Astrocyte (in vitro differentiated cells and primary cell): Measurements from ENCODE around the gene SSH2. TPM values are rescaled to one million over a fixed set of nuclear protein-coding genes. Genes with fewer than 3 reads are reported as not detected.
A peak's percentile ranks its signal among the peaks of the same experiment; 100 is the strongest.

ENCODE experiments used
- DNase-seq: peaks from one replicate; pipeline ENCODE4 v3.0.0-alpha.2; 2010; ENCODE audit warnings: low read depth
- FAIRE-seq: peaks from 2 replicates; lab custom pipeline; 2011; peaks lifted over from hg19 to GRCh38; lab: Jason Lieb, UNC
- H2AFZ ChIP-seq: 2 replicates; pipeline ENCODE4 v1.6.0; 2012; ENCODE audit warnings: low read depth, low read length, inconsistent platforms
- H3K27ac ChIP-seq: 2 replicates; pipeline ENCODE4 v1.5.1; 2011; ENCODE audit warnings: low read depth, low read length, inconsistent platforms
- H3K27me3 ChIP-seq: 2 replicates; pipeline ENCODE4 v1.6.0; 2011; ENCODE audit warnings: low read length, inconsistent platforms; ENCODE audit not compliant: insufficient read depth
- H3K36me3 ChIP-seq: 2 replicates; pipeline ENCODE4 v1.5.1; 2011; ENCODE audit warnings: low read length, inconsistent platforms; ENCODE audit not compliant: insufficient read depth
- H3K4me1 ChIP-seq: 2 replicates; pipeline ENCODE4 v1.5.1; 2011; ENCODE audit warnings: low read length, inconsistent platforms; ENCODE audit not compliant: insufficient read depth
- H3K4me2 ChIP-seq: 2 replicates; pipeline ENCODE4 v1.6.0; 2012; ENCODE audit warnings: low read length, inconsistent platforms
- H3K4me3 ChIP-seq: 2 replicates; pipeline ENCODE4 v1.5.1; 2011; ENCODE audit warnings: low read depth, mild to moderate bottlenecking, low read length, inconsistent platforms; ENCODE audit not compliant: insufficient read depth
- H3K79me2 ChIP-seq: 2 replicates; pipeline ENCODE4 v1.6.0; 2012; ENCODE audit warnings: mild to moderate bottlenecking, low read length, inconsistent platforms; ENCODE audit not compliant: insufficient read depth
- H3K9ac ChIP-seq: 2 replicates; pipeline ENCODE4 v1.6.0; 2012; ENCODE audit warnings: mild to moderate bottlenecking, low read length, inconsistent platforms
- H3K9me3 ChIP-seq: 2 replicates; pipeline ENCODE4 v1.5.1; 2012; ENCODE audit warnings: low read depth, mild to moderate bottlenecking, low read length, inconsistent platforms; ENCODE audit not compliant: insufficient read depth
- H4K20me1 ChIP-seq: 2 replicates; pipeline ENCODE4 v1.6.0; 2012; ENCODE audit warnings: low read length, inconsistent platforms; ENCODE audit not compliant: insufficient read depth
- H3K27ac Mint-ChIP-seq: one replicate; pipeline ENCODE4 v1.8.0; 2021; ENCODE audit warnings: mild to moderate bottlenecking, mixed read lengths; ENCODE audit not compliant: unreplicated experiment
- H3K27me3 Mint-ChIP-seq: one replicate; pipeline ENCODE4 v1.8.0; 2021; ENCODE audit warnings: low read depth, mixed read lengths; ENCODE audit not compliant: unreplicated experiment
- H3K36me3 Mint-ChIP-seq: one replicate; pipeline ENCODE4 v1.8.0; 2021; ENCODE audit warnings: low read depth, mixed read lengths; ENCODE audit not compliant: unreplicated experiment
- H3K4me1 Mint-ChIP-seq: one replicate; pipeline ENCODE4 v1.8.0; 2021; ENCODE audit warnings: low read depth, mixed read lengths; ENCODE audit not compliant: unreplicated experiment
- H3K4me3 Mint-ChIP-seq: one replicate; pipeline ENCODE4 v1.8.0; 2021; ENCODE audit warnings: mild to moderate bottlenecking, moderate library complexity, mixed read lengths; ENCODE audit not compliant: unreplicated experiment
- H3K9me3 Mint-ChIP-seq: one replicate; pipeline ENCODE4 v1.8.0; 2021; ENCODE audit warnings: mild to moderate bottlenecking, mixed read lengths; ENCODE audit not compliant: unreplicated experiment
- EZH2 ChIP-seq: IDR thresholded peaks from 2 replicates; pipeline ENCODE4 v1.6.1; 2012; ENCODE audit warnings: mild to moderate bottlenecking, low read length, inconsistent platforms; ENCODE audit not compliant: insufficient read depth
- total RNA-seq: library from RNA; stranded (reverse); gene quantifications from 2 replicates; pipeline ENCODE4 v1.2.1, GENCODE V29; 2021
- TF ChIP-seq, protein P1 (sequence below): IDR thresholded peaks from 2 replicates; pipeline ENCODE4 v1.5.1; 2011; ENCODE audit warnings: low read depth, mild to moderate bottlenecking, inconsistent platforms, low read length, moderate library complexity; ENCODE audit not compliant: insufficient read depth

SSH2 gene
- total RNA-seq, 1 donor from 2014 or later = 31.1 TPM

DNA sequence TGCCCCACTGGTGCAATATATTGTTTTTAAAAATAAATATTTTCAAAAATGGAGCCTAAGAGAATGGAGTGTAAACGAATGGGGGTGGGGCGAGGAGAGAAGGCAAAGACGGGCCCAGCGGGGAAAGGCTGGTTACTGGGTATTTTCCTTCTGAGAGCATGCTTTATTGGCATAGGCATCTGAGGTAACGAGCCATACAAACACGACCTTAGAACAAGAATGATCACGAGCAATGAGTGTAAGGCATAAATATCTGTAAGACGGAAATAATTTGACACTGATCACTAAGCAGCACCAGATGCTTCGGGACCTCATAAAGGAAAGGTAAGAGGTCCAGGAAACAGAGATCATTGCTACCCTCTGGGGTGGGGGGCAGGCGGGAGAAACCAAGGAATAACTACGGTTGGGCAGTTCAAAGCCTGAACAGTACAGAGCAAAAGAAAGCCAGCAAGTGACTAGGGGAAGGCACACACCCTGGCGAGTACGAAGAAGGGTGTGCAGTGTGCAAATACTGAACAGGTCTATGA lies 959 bp downstream of the SSH2 start:
- Histone ChIP-seq H2AFZ (peak overlapping the region; percentile 95), H3K4me3 (peak overlapping the region; percentile 91), H3K27me3 (no peaks in the 10 kb centered on the region), H3K4me2 (peak overlapping the region; percentile 90), H3K9ac (peak overlapping the region; percentile 87), H3K36me3 (no peaks in the 10 kb centered on the region), H3K4me1 (peaks cover 21% of the 10 kb centered on the region), H3K79me2 (peaks cover 58% of the 10 kb centered on the region), H4K20me1 (peaks cover 23% of the 10 kb centered on the region), H3K27ac (peak overlapping the region; percentile 85), H3K9me3 (no peaks in the 10 kb centered on the region)
- peak; percentile 20 for DNase-seq
- no peak overlapping the region for H3K4me3 Mint-ChIP-seq
- peak overlapping the region; percentile 93 for H3K27ac Mint-ChIP-seq
- TF ChIP-seq, protein P1, sequence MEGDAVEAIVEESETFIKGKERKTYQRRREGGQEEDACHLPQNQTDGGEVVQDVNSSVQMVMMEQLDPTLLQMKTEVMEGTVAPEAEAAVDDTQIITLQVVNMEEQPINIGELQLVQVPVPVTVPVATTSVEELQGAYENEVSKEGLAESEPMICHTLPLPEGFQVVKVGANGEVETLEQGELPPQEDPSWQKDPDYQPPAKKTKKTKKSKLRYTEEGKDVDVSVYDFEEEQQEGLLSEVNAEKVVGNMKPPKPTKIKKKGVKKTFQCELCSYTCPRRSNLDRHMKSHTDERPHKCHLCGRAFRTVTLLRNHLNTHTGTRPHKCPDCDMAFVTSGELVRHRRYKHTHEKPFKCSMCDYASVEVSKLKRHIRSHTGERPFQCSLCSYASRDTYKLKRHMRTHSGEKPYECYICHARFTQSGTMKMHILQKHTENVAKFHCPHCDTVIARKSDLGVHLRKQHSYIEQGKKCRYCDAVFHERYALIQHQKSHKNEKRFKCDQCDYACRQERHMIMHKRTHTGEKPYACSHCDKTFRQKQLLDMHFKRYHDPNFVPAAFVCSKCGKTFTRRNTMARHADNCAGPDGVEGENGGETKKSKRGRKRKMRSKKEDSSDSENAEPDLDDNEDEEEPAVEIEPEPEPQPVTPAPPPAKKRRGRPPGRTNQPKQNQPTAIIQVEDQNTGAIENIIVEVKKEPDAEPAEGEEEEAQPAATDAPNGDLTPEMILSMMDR = no peak
- no peak for TF ChIP-seq EZH2
- no peak for FAIRE-seq
- H3K27me3 Mint-ChIP-seq = no peaks in the 10 kb centered on the region
- no peaks in the 10 kb centered on the region for H3K9me3 Mint-ChIP-seq
- no peaks in the 10 kb centered on the region for H3K36me3 Mint-ChIP-seq
- H3K4me1 Mint-ChIP-seq = peaks cover 12% of the 10 kb centered on the region

DNA sequence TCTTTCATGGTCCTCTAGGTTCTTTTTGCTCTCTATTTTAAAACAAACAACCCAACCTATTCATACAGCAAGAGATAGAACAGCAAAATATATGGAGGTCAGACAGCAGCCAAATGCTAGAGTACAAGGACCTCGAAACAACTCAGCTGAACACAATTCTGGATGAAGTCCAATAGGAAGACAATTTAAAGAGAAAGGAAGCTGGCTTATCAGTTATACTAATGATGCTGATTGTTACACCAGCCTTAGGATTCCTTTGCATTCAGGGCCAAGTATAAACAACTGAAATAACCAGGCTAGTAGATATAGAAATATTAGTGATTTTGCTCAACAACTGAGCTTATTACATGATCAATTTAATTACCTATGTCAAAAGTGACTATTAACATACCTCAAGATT lies 2.5 kb downstream of the SSH2 start:
- no peak overlapping the region for H3K4me3 ChIP-seq
- Mint-ChIP-seq H3K36me3 (no peaks in the 10 kb centered on the region), H3K4me1 (peaks cover 12% of the 10 kb centered on the region), H3K4me3 (no peak overlapping the region), H3K27me3 (no peaks in the 10 kb centered on the region), H3K27ac (no peak overlapping the region), H3K9me3 (no peaks in the 10 kb centered on the region)
- H3K9me3 ChIP-seq = no peaks in the 10 kb centered on the region
- H3K4me2 ChIP-seq = peak overlapping the region; percentile 90
- H3K4me1 ChIP-seq = peaks cover 21% of the 10 kb centered on the region
- H3K36me3 ChIP-seq = no peaks in the 10 kb centered on the region
- H3K27me3 ChIP-seq = no peaks in the 10 kb centered on the region
- no peak for FAIRE-seq
- H3K9ac ChIP-seq = no peak overlapping the region
- H3K79me2 ChIP-seq = peaks cover 72% of the 10 kb centered on the region
- peaks cover 23% of the 10 kb centered on the region for H4K20me1 ChIP-seq
- no peak overlapping the region for H3K27ac ChIP-seq
- DNase-seq = peak; percentile 3
- no peak for TF ChIP-seq EZH2
- TF ChIP-seq, protein P1 = no peak
- H2AFZ ChIP-seq = no peak overlapping the region

DNA sequence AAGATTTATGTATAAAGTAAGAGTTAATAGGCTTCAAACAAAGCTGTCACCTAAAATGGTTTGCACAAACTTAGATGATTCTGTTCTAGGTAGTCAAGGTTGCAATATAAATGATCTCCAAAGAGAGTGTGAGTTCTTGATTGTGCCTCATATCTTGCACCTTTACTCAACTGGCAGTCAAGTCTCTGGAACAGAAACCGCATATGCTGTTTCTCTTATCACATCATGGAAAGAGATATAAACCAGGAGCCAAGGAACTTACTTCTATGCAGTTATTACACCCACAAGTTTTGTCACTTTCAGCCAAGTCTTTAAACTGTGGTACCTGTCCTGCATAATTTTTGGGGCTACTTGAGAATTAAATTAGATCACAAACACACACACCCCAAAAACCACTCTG lies 5.2 kb downstream of the SSH2 start:
- Mint-ChIP-seq H3K27ac (no peak overlapping the region), H3K36me3 (no peaks in the 10 kb centered on the region), H3K4me3 (no peak overlapping the region), H3K27me3 (no peaks in the 10 kb centered on the region), H3K9me3 (no peaks in the 10 kb centered on the region), H3K4me1 (peaks cover 14% of the 10 kb centered on the region)
- no peak for FAIRE-seq
- peaks cover 99% of the 10 kb centered on the region for H3K79me2 ChIP-seq
- H2AFZ ChIP-seq = no peak overlapping the region
- no peak overlapping the region for H3K27ac ChIP-seq
- peaks cover 23% of the 10 kb centered on the region for H4K20me1 ChIP-seq
- no peak overlapping the region for H3K9ac ChIP-seq
- H3K9me3 ChIP-seq = no peaks in the 10 kb centered on the region
- H3K4me3 ChIP-seq = no peak overlapping the region
- no peak for DNase-seq
- peaks cover 12% of the 10 kb centered on the region for H3K4me1 ChIP-seq
- no peak overlapping the region for H3K4me2 ChIP-seq
- no peaks in the 10 kb centered on the region for H3K27me3 ChIP-seq
- no peak for TF ChIP-seq EZH2
- TF ChIP-seq, protein P1 = no peak
- no peaks in the 10 kb centered on the region for H3K36me3 ChIP-seq
